ENCODE data around the gene CETP.

Gene CETP

GRCh38 chr16:56950455-56950854 lies 11.3 kb upstream of the CETP start:
- H3K4me3 ChIP-seq (ENCODE audit: low read depth, low read length), result no peak overlapping the region
- no peak for TF ChIP-seq CTCF (IDR thresholded peaks at IDR 0.05; ENCODE audit: low read depth, low read length)

GRCh38 chr16:56950881-56951771 lies 10.6 kb upstream of the CETP start:
- no peak overlapping the region for H3K4me3 ChIP-seq (ENCODE audit: low read depth, low read length)
- TF ChIP-seq CTCF (IDR thresholded peaks at IDR 0.05; ENCODE audit: low read depth, low read length), result peak; percentile 62

- no peak for TF ChIP-seq CTCF (IDR thresholded peaks at IDR 0.05; ENCODE audit: low read depth, low read length)
- H3K4me3 ChIP-seq (ENCODE audit: low read depth, low read length), result no peak overlapping the region
These were observed 8.7 kb upstream of the CETP start for GRCh38 chr16:56953006-56953405.

- H3K4me3 ChIP-seq (ENCODE audit: low read depth, low read length), result no peak overlapping the region
- TF ChIP-seq CTCF (IDR thresholded peaks at IDR 0.05; ENCODE audit: low read depth, low read length), result no peak
These were observed 5.7 kb upstream of the CETP start for GRCh38 chr16:56956076-56956475.

- no peak overlapping the region for H3K4me3 ChIP-seq (ENCODE audit: low read depth, low read length)
- no peak for TF ChIP-seq CTCF (IDR thresholded peaks at IDR 0.05; ENCODE audit: low read depth, low read length)
These were observed 5.0 kb upstream of the CETP start for GRCh38 chr16:56956756-56957155.

- TF ChIP-seq CTCF (IDR thresholded peaks at IDR 0.05; ENCODE audit: low read depth, low read length), result no peak
- no peak overlapping the region for H3K4me3 ChIP-seq (ENCODE audit: low read depth, low read length)
These were observed 969 bp upstream of the CETP start for GRCh38 chr16:56960681-56961281.

GRCh38 chr16:56961386-56961785 lies 364 bp upstream of the CETP start:
- H3K4me3 ChIP-seq (ENCODE audit: low read depth, low read length), result no peak overlapping the region
- no peak for TF ChIP-seq CTCF (IDR thresholded peaks at IDR 0.05; ENCODE audit: low read depth, low read length)
